ENCODE data around the gene ITGB3. TPM values are rescaled to one million over a fixed set of nuclear protein-coding genes. Genes with fewer than 3 reads are reported as not detected.

ITGB3 gene
- polyA plus RNA-seq, 1 of the 3 experiments (the other 2 are of a cell fraction): 4.6 TPM

GRCh38 chr17:47232465-47232864, 21.2 kb upstream of the ITGB3 start:
- H3K27me3 ChIP-seq (ENCODE audit: insufficient read depth): no peaks in the 10 kb centered on the region
- no peaks in the 10 kb centered on the region for H3K79me2 ChIP-seq (ENCODE audit: insufficient read depth)
- POLR2A ChIA-PET: no interaction called here
- H3K36me3 ChIP-seq (replicated peaks in 1 of 2; ENCODE audit: control insufficient read depth in 1 of 2, insufficient read depth in 2 of 2, low read length in 1 of 2): no peaks in the 10 kb centered on the region
- no peak overlapping the region for H3K27ac ChIP-seq (ENCODE audit: low read depth in 2 of 2, low read length in 1 of 2)
- no peak for DNase-seq
- no peak overlapping the region for H2AFZ ChIP-seq (ENCODE audit: low read depth)
- no peak overlapping the region for H3K4me2 ChIP-seq
- H3K4me1 ChIP-seq (ENCODE audit: control insufficient read depth in 1 of 2, insufficient read depth in 2 of 2, low read depth in 1 of 2, low read length in 1 of 2): peaks cover 0 to 5% of the 10 kb centered on the region in 2 experiments; a peak in 1 of 4 replicates
- H3K4me3 ChIP-seq (ENCODE audit: low read depth in 2 of 2, low read length in 1 of 2): no peak overlapping the region
- no peaks in the 10 kb centered on the region for H4K20me1 ChIP-seq (ENCODE audit: insufficient read depth)
- WGBS (ENCODE audit: low lambda C conversion rate): 92% methylated on average over 2 of the region's 2 CpGs
- TF ChIP-seq MXI1 (IDR thresholded peaks at IDR 0.05; ENCODE audit: low read depth, low read length): no peak
- TF ChIP-seq PBX3 (IDR thresholded peaks at IDR 0.05): no peak
- TF ChIP-seq FOSL2 (IDR thresholded peaks at IDR 0.05; ENCODE audit: borderline replicate concordance, low read depth): no peak
- no peak for TF ChIP-seq FOXM1 (IDR thresholded peaks at IDR 0.05; ENCODE audit: low read depth)
- no peak for TF ChIP-seq SMC3 (IDR thresholded peaks at IDR 0.05; ENCODE audit: low read depth, low read length)
- no peak for TF ChIP-seq JUND (IDR thresholded peaks at IDR 0.05)
- TF ChIP-seq RXRA (IDR thresholded peaks at IDR 0.05; ENCODE audit: borderline replicate concordance, low read depth): no peak
- TF ChIP-seq USF1 (IDR thresholded peaks at IDR 0.05; ENCODE audit: borderline replicate concordance, low read depth): no peak
- TF ChIP-seq TCF12 (IDR thresholded peaks at IDR 0.05): no peak
- no peak for TF ChIP-seq TEAD4 (IDR thresholded peaks at IDR 0.05; ENCODE audit: borderline replicate concordance, insufficient read depth)
- CTCF ChIA-PET: interaction anchor here (0.6 to 7.7 kb wide), 3 partner anchors 14 to 81 kb away, joined by 3 to 279 read pairs (median 3); no protein-coding TSS in a partner anchor
- H3K9me3 ChIP-seq: no peaks in the 10 kb centered on the region
- no peak overlapping the region for H3K9ac ChIP-seq
- H3F3A ChIP-seq (replicated peaks; ENCODE audit: insufficient read depth): no peaks in the 10 kb centered on the region
- no peaks in the 10 kb centered on the region for H3K9me2 ChIP-seq

- no peaks in the 10 kb centered on the region for H3K36me3 ChIP-seq (replicated peaks in 1 of 2; ENCODE audit: control insufficient read depth in 1 of 2, insufficient read depth in 2 of 2, low read length in 1 of 2)
- H3K9ac ChIP-seq: no peak overlapping the region
- no peak overlapping the region for H3K27ac ChIP-seq (ENCODE audit: low read depth in 2 of 2, low read length in 1 of 2)
- ChIA-PET CTCF (interaction anchor here (6.9 kb wide), 1 partner anchor 80 kb away, joined by 63 read pairs; no protein-coding TSS in a partner anchor), POLR2A (no interaction called here)
- peaks cover 10 to 12% of the 10 kb centered on the region in 2 experiments for H3K4me1 ChIP-seq (ENCODE audit: control insufficient read depth in 1 of 2, insufficient read depth in 2 of 2, low read depth in 1 of 2, low read length in 1 of 2)
- no peaks in the 10 kb centered on the region for H3K79me2 ChIP-seq (ENCODE audit: insufficient read depth)
- no peaks in the 10 kb centered on the region for H3K9me3 ChIP-seq
- no peak for DNase-seq
- H2AFZ ChIP-seq (ENCODE audit: low read depth): no peak overlapping the region
- H3K9me2 ChIP-seq: no peaks in the 10 kb centered on the region
- peaks cover 16% of the 10 kb centered on the region for H3F3A ChIP-seq (replicated peaks; ENCODE audit: insufficient read depth)
- H3K4me2 ChIP-seq: no peak overlapping the region
- WGBS (ENCODE audit: low lambda C conversion rate): 94% methylated on average over 3 of the region's 3 CpGs
- no peaks in the 10 kb centered on the region for H3K27me3 ChIP-seq (ENCODE audit: insufficient read depth)
- no peaks in the 10 kb centered on the region for H4K20me1 ChIP-seq (ENCODE audit: insufficient read depth)
- no peak overlapping the region for H3K4me3 ChIP-seq (ENCODE audit: low read depth in 2 of 2, low read length in 1 of 2)
- TF ChIP-seq FOXM1 (IDR thresholded peaks at IDR 0.05; ENCODE audit: low read depth): no peak
- no peak for TF ChIP-seq CHD2 (IDR thresholded peaks at IDR 0.05; ENCODE audit: low read length, partially characterized antibody)
- no peak for TF ChIP-seq MEF2A (IDR thresholded peaks at IDR 0.05; ENCODE audit: borderline replicate concordance, low read depth)
- TF ChIP-seq USF1 (IDR thresholded peaks at IDR 0.05; ENCODE audit: borderline replicate concordance, low read depth): no peak
- no peak for TF ChIP-seq EZH2phosphoT487 (IDR thresholded peaks at IDR 0.05; ENCODE audit: borderline replicate concordance, low read depth)
- no peak for TF ChIP-seq RCOR1 (IDR thresholded peaks at IDR 0.05; ENCODE audit: low read length)
- TF ChIP-seq RAD21 (IDR thresholded peaks at IDR 0.05; ENCODE audit: low read length): no peak
- TF ChIP-seq PBX3 (IDR thresholded peaks at IDR 0.05): no peak
- TF ChIP-seq REST (IDR thresholded peaks at IDR 0.05; ENCODE audit: low read depth, low read length): no peak
- no peak for TF ChIP-seq MAX (IDR thresholded peaks at IDR 0.05; ENCODE audit: low read depth)
- no peak for TF ChIP-seq GABPA (IDR thresholded peaks at IDR 0.05; ENCODE audit: low read depth)
- TF ChIP-seq SMC3 (IDR thresholded peaks at IDR 0.05; ENCODE audit: low read depth, low read length): no peak
- TF ChIP-seq JUND (IDR thresholded peaks at IDR 0.05): no peak
- no peak for TF ChIP-seq EP300 (IDR thresholded peaks at IDR 0.05; ENCODE audit: borderline replicate concordance in 1 of 2, low read depth in 1 of 2, low read length in 1 of 2)
- TF ChIP-seq TAF1 (IDR thresholded peaks at IDR 0.05; ENCODE audit: borderline replicate concordance, low read depth, low read length): no peak
- TF ChIP-seq TEAD4 (IDR thresholded peaks at IDR 0.05; ENCODE audit: borderline replicate concordance, insufficient read depth): no peak
- no peak for TF ChIP-seq MXI1 (IDR thresholded peaks at IDR 0.05; ENCODE audit: low read depth, low read length)
These were observed 18.1 kb upstream of the ITGB3 start for GRCh38 chr17:47235506-47235905.
